Measurements from ENCODE around the gene ABCC3. TPM values are rescaled to one million over a fixed set of nuclear protein-coding genes. Genes with fewer than 3 reads are reported as not detected.

The ABCC3 gene
- total and polyA plus RNA-seq, 9 of the 15 experiments (the other 6 are each of a cell fraction or from before 2014, with no cell fraction given), result 0.03 to 1.6 (median 0.42) TPM; not detected in 5

DNA sequence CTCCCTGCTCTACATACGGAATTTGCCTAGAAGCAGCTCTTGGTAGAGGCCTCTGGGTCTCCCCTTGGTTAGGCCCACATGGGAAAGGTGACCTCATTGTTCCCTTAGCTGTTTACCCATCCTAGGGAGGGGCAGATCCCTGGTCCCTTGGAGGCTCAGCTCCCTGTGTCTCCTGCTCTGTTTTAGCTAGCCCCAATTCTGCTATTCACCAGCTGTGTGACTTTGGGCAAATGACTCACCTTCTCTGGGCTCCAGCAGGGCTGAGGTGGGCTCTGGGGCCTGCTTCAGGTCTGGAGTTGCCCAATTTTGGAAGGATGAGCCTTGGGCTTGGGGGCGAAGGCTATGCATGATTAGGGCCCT, 3.9 kb downstream of the ABCC3 start:
- Histone ChIP-seq H3K9me3 (replicated peaks; ENCODE audit: control insufficient read depth, insufficient read depth, low read depth, low read length) (no peaks in the 10 kb centered on the region), H3K9me1 (ENCODE audit: control insufficient read depth, insufficient read depth, low read length) (no peaks in the 10 kb centered on the region), H3K4me2 (ENCODE audit: insufficient read depth, low read length) (no peak overlapping the region), H2AFZ (ENCODE audit: low read depth, low read length) (no peak overlapping the region), H3K9ac (ENCODE audit: insufficient read depth in 1 of 2, low read depth in 2 of 2, low read length in 2 of 2) (no peak overlapping the region), H3K4me1 (replicated peaks in 1 of 2; ENCODE audit: control insufficient read depth in 2 of 2, insufficient read depth in 2 of 2, low read length in 2 of 2) (peaks cover 20 to 24% of the 10 kb centered on the region in 2 experiments), H3K27ac (ENCODE audit: extremely low read depth, low read depth, low read length) (no peak overlapping the region), H4K20me1 (replicated peaks; ENCODE audit: control insufficient read depth, insufficient read depth, low read length) (no peaks in the 10 kb centered on the region), H3K27me3 (ENCODE audit: control insufficient read depth in 2 of 2, insufficient read depth in 2 of 2, low read length in 2 of 2) (peaks cover 9 to 30% of the 10 kb centered on the region in 2 experiments; a peak in 4 of 5 replicates), H3K4me3 (no peak overlapping the region), H3K36me3 (ENCODE audit: control insufficient read depth, insufficient read depth, low read length) (no peaks in the 10 kb centered on the region), H3K79me2 (ENCODE audit: control insufficient read depth, insufficient read depth, low read length) (no peaks in the 10 kb centered on the region)
- in situ Hi-C loops (cut with MboI), result no loop called here
- ChIA-PET CTCF (ENCODE audit: low intra/inter-chr PET ratio) (no interaction called here), POLR2A (interaction anchor here (0.9 to 1.9 kb wide), 5 partner anchors 11 to 23 kb away, joined by 3 to 5 read pairs (median 4); no protein-coding TSS in a partner anchor)
- no peak for ATAC-seq
- intact Hi-C loops (cut with micrococcal nuclease), result no loop called here
- no TSS peak for BruUV-seq (replicated peaks)
- no peak for FAIRE-seq
- no peak for DNase-seq (ENCODE audit: extremely low read depth in 1 of 4, low spot score in 3 of 4)
- WGBS (ENCODE audit: insufficient coverage, low coverage, missing lambda C conversion rate), result 31% methylated on average over 2 of the region's 2 CpGs
- TF ChIP-seq ZFP36 (IDR thresholded peaks at IDR 0.05; ENCODE audit: low read depth, low read length, partially characterized antibody), result peak; percentile 62
- TF ChIP-seq ZNF740 (CRISPR knock-in tag; IDR thresholded peaks at IDR 0.05), result no peak
- no peak for TF ChIP-seq ZNF740 (tag; IDR thresholded peaks at IDR 0.05)
- TF ChIP-seq KDM5B (IDR thresholded peaks at IDR 0.05; ENCODE audit: insufficient replicate concordance, low read depth, low read length), result no peak
- no peak for TF ChIP-seq SETDB1 (IDR thresholded peaks at IDR 0.05; ENCODE audit: low read length)
- TF ChIP-seq BACH1 (tag; IDR thresholded peaks at IDR 0.05), result no peak
- TF ChIP-seq RBM25 (IDR thresholded peaks at IDR 0.05; ENCODE audit: low read depth, low read length, severe bottlenecking), result peak; percentile 63
- no peak for TF ChIP-seq ZNF551 (CRISPR knock-in tag; IDR thresholded peaks at IDR 0.05)
- TF ChIP-seq ZNF12 (CRISPR knock-in tag; IDR thresholded peaks at IDR 0.05), result no peak
- no peak for TF ChIP-seq ZNF830 (CRISPR knock-in tag; IDR thresholded peaks at IDR 0.05)
- no peak for TF ChIP-seq KAT2B (IDR thresholded peaks at IDR 0.05; ENCODE audit: low read depth, low read length)
- TF ChIP-seq ATF3 (IDR thresholded peaks at IDR 0.05), result peak; percentile 12; the same call in 1 of the 2 replicates
- no peak for TF ChIP-seq ATF3 (CRISPR knock-in tag; conservative IDR thresholded peaks at IDR 0.05)
- no peak for TF ChIP-seq SNRNP70 (optimal IDR thresholded peaks at IDR 0.05; ENCODE audit: low read depth, low read length)
- TF ChIP-seq HNRNPUL1 (IDR thresholded peaks at IDR 0.05; ENCODE audit: low read length), result no peak
